ENCODE data around the gene ZNF816. TPM values are rescaled to one million over a fixed set of nuclear protein-coding genes. Genes with fewer than 3 reads are reported as not detected.
"Not testable (repeated sequence)": the region's sequence is repeated elsewhere in the genome, so short reads cannot be mapped to it uniquely, and the experiment has no call there.

The ZNF816 gene
- total RNA-seq, 4 donors from 2014 or later, result 6.8 to 14.5 (median 9.2) TPM

- H3K4me1 ChIP-seq, result peaks cover 17% of the 10 kb centered on the region
- H3K36me3 ChIP-seq, result peaks cover 3% of the 10 kb centered on the region
- no peak for DNase-seq (ENCODE audit: low spot score in 2 of 2)
- H3K27ac ChIP-seq, result no peak overlapping the region
- TF ChIP-seq POLR2AphosphoS5 (IDR thresholded peaks at IDR 0.05), result no peak
- TF ChIP-seq EP300 (IDR thresholded peaks at IDR 0.05), result no peak
- TF ChIP-seq POLR2A (IDR thresholded peaks at IDR 0.05), result no peak
- TF ChIP-seq CTCF (IDR thresholded peaks at IDR 0.05), result no peak
- no peaks in the 10 kb centered on the region for H3K9me3 ChIP-seq
- 86% methylated on average over 2 of the region's 7 CpGs for WGBS
- no peak overlapping the region for H3K4me3 ChIP-seq
- H3K27me3 ChIP-seq, result no peaks in the 10 kb centered on the region
These were observed 25.7 kb downstream of the ZNF816 start for GRCh38 chr19:52936954-52937325.

GRCh38 chr19:52936151-52936953 is 26.3 kb downstream of the ZNF816 start:
- no peak overlapping the region for H3K4me3 ChIP-seq
- DNase-seq (ENCODE audit: low spot score in 2 of 2), result no peak
- H3K27ac ChIP-seq, result no peak overlapping the region
- H3K9me3 ChIP-seq, result no peaks in the 10 kb centered on the region
- peaks cover 13% of the 10 kb centered on the region for H3K4me1 ChIP-seq
- no peak for TF ChIP-seq EP300 (IDR thresholded peaks at IDR 0.05)
- no peak for TF ChIP-seq POLR2AphosphoS5 (IDR thresholded peaks at IDR 0.05)
- TF ChIP-seq POLR2A (IDR thresholded peaks at IDR 0.05), result no peak
- TF ChIP-seq CTCF (IDR thresholded peaks at IDR 0.05), result no peak
- H3K27me3 ChIP-seq, result no peaks in the 10 kb centered on the region
- H3K36me3 ChIP-seq, result peaks cover 3% of the 10 kb centered on the region
- whole genome bisulfite sequencing, result 73% methylated on average over 12 of the region's 12 CpGs

GRCh38 chr19:52935434-52935833 is 27.2 kb downstream of the ZNF816 start:
- H3K27me3 ChIP-seq, result no peaks in the 10 kb centered on the region
- H3K9me3 ChIP-seq, result no peaks in the 10 kb centered on the region
- no peak for TF ChIP-seq POLR2A (IDR thresholded peaks at IDR 0.05)
- TF ChIP-seq POLR2AphosphoS5 (IDR thresholded peaks at IDR 0.05), result no peak
- TF ChIP-seq EP300 (IDR thresholded peaks at IDR 0.05), result no peak
- no peak for TF ChIP-seq CTCF (IDR thresholded peaks at IDR 0.05)
- peaks cover 3% of the 10 kb centered on the region for H3K36me3 ChIP-seq
- peaks cover 7% of the 10 kb centered on the region for H3K4me1 ChIP-seq
- no peak overlapping the region for H3K27ac ChIP-seq
- DNase-seq (ENCODE audit: low spot score in 2 of 2), result no peak
- WGBS, result 89% methylated on average over 8 of the region's 8 CpGs
- no peak overlapping the region for H3K4me3 ChIP-seq

GRCh38 chr19:52924641-52925040 is 38.0 kb downstream of the ZNF816 start:
- not testable (repeated sequence) for H3K9me3 ChIP-seq; DNase-seq (ENCODE audit: low spot score in 2 of 2); H3K27me3 ChIP-seq; H3K4me3 ChIP-seq
- Histone ChIP-seq H3K36me3 (peaks cover 13% of the 10 kb centered on the region), H3K27ac (peak overlapping the region; percentile 95), H3K4me1 (peaks cover 20% of the 10 kb centered on the region)
- 70% methylated on average over 9 of the region's 9 CpGs for WGBS

GRCh38 chr19:52923778-52924593 is 38.7 kb downstream of the ZNF816 start:
- peak in 1 of 2 donors; percentile 70 for DNase-seq (ENCODE audit: low spot score in 2 of 2)
- 41% methylated on average over 18 of the region's 18 CpGs for WGBS
- Histone ChIP-seq H3K9me3 (no peaks in the 10 kb centered on the region), H3K27me3 (no peaks in the 10 kb centered on the region), H3K4me1 (peaks cover 20% of the 10 kb centered on the region), H3K27ac (peak overlapping the region; percentile 95), H3K36me3 (peaks cover 7% of the 10 kb centered on the region), H3K4me3 (peak overlapping the region; percentile 82)
- no peak for TF ChIP-seq POLR2A (IDR thresholded peaks at IDR 0.05)
- TF ChIP-seq EP300 (IDR thresholded peaks at IDR 0.05), result no peak

Data from suprapubic skin (tissue), 4 donors.